ENCODE measurements around the gene DNAH14. TPM values are rescaled to one million over a fixed set of nuclear protein-coding genes. Genes with fewer than 3 reads are reported as not detected.

DNAH14 gene
- total and polyA plus RNA-seq, 2 of the 13 experiments (the other 11 are each of a cell fraction or from before 2014, with no cell fraction given), result 4.5 to 27.5 TPM

DNA sequence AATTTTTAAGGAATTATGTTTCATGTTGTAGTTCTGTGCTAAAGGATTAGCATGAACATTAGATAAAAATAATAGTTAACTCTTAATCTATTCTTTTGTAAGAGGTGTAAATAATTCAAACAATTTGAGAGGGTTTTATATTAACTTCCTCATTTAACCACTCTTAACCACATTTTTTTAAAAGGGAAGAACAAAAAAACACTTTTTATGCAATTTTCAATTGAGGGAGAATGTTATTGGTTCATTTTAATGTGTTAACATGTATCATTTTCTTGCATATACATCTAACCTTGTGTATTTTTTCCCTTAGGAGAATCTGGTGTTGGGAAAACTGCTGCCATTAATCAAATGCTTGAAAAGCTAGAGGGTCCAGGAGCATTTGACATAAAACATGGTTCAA lies 329.3 kb downstream of the DNAH14 start:
- FAIRE-seq (no peak), ATAC-seq (no peak), DNase-seq (ENCODE audit: low spot score) (no peak)
- Histone ChIP-seq H3K36me3 (replicated peaks in 1 of 2; ENCODE audit: control insufficient read depth in 1 of 2, insufficient read depth in 2 of 2, low read length in 2 of 2) (no peaks in the 10 kb centered on the region), H3K4me3 (replicated peaks in 1 of 3; ENCODE audit: insufficient read depth in 1 of 3, low read depth in 2 of 3, low read length in 3 of 3) (no peak overlapping the region), H3K27ac (ENCODE audit: extremely low read length, insufficient read depth, low read length) (no peak overlapping the region), H3K27me3 (ENCODE audit: control insufficient read depth in 1 of 2, insufficient read depth in 2 of 2, low read length in 2 of 2) (no peaks in the 10 kb centered on the region), H3K4me2 (ENCODE audit: low read depth, low read length) (no peak overlapping the region), H3K79me2 (ENCODE audit: insufficient read depth, low read length) (no peaks in the 10 kb centered on the region), H3K9me3 (ENCODE audit: low read length) (no peaks in the 10 kb centered on the region), H3K4me1 (ENCODE audit: insufficient read depth, low read length) (no peaks in the 10 kb centered on the region), H2AFZ (ENCODE audit: low read length) (no peak overlapping the region), H3K9ac (ENCODE audit: insufficient read depth, low read depth, low read length) (no peak overlapping the region), H4K20me1 (ENCODE audit: insufficient read depth, low read length) (no peaks in the 10 kb centered on the region)
- TF ChIP-seq ZFP91 (CRISPR knock-in tag; IDR thresholded peaks at IDR 0.05; ENCODE audit: borderline replicate concordance), result no peak
- TF ChIP-seq, protein P1, sequence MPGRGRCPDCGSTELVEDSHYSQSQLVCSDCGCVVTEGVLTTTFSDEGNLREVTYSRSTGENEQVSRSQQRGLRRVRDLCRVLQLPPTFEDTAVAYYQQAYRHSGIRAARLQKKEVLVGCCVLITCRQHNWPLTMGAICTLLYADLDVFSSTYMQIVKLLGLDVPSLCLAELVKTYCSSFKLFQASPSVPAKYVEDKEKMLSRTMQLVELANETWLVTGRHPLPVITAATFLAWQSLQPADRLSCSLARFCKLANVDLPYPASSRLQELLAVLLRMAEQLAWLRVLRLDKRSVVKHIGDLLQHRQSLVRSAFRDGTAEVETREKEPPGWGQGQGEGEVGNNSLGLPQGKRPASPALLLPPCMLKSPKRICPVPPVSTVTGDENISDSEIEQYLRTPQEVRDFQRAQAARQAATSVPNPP (CRISPR knock-in tag; IDR thresholded peaks at IDR 0.05), result no peak
- no peak for TF ChIP-seq ZNF607 (CRISPR knock-in tag; IDR thresholded peaks at IDR 0.05; ENCODE audit: borderline replicate concordance)
- TF ChIP-seq, protein P2, sequence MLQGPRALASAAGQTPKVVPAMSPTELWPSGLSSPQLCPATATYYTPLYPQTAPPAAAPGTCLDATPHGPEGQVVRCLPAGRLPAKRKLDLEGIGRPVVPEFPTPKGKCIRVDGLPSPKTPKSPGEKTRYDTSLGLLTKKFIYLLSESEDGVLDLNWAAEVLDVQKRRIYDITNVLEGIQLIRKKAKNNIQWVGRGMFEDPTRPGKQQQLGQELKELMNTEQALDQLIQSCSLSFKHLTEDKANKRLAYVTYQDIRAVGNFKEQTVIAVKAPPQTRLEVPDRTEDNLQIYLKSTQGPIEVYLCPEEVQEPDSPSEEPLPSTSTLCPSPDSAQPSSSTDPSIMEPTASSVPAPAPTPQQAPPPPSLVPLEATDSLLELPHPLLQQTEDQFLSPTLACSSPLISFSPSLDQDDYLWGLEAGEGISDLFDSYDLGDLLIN (CRISPR knock-in tag; IDR thresholded peaks at IDR 0.05; ENCODE audit: borderline replicate concordance), result no peak
- no peak for TF ChIP-seq NFE2 (CRISPR knock-in tag; IDR thresholded peaks at IDR 0.05)
- TF ChIP-seq TMF1 (CRISPR knock-in tag; IDR thresholded peaks at IDR 0.05; ENCODE audit: low read depth), result no peak
- no peak for TF ChIP-seq ZNF354B (CRISPR knock-in tag; IDR thresholded peaks at IDR 0.05)
- no TSS peak for BruUV-seq (replicated peaks)
- CTCF ChIA-PET (ENCODE audit: low intra/inter-chr PET ratio, low total read pairs), result no interaction called here
- POLR2A ChIA-PET, result no interaction called here
- in situ Hi-C loops (cut with HindIII; ENCODE audit: extremely low pct_ligation_motif_present, low pct_unique_long_range_greater_than_20kb), result no loop called here
- intact Hi-C loops (cut with micrococcal nuclease; ENCODE audit: unreplicated experiment), result no loop called here
